Measurements from ENCODE around the gene TTC9B. TPM values are rescaled to one million over a fixed set of nuclear protein-coding genes. Genes with fewer than 3 reads are reported as not detected.
A peak's percentile ranks its signal among the peaks of the same experiment; 100 is the strongest.

Gene TTC9B
- total RNA-seq, 1 donor from 2014 or later, result not detected

DNA sequence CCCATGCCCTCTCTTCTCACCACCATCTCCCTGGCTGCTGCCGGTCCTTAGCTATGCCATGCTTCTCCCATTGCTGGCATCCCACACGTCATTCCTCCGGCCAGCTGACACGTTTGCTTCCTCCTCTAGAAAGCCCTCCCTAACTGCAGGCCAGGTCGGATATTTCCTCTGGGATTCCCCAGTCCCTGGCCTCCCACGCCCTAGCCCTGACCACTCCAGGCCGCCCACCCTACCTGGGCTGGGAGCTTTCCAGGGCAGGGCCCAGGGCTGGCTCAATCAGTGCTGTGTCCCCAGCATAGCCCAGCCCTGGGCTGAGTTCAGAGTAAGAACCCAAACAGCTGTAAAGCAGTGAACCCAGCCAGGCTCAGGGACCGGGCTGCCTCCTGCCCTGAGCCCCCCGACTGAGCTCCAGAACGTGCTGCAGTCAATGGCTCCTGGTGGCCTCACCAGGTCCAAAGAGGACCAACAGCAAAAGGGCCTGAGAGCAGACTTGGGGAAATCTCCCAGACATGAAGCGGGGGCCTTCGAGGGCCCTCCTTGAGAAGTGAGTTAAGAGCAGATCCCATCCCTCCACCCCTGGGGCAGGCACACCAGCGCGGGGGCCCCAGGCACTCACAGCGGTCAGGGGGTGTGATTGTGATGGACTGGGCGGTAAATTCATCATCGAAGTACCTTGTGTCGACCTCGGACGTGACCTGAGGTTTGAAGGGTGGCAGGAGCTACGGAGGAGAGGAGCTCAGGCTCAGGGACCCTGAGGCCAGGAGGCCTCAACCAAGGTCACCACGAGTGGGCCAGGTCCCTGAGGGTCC is 16.4 kb upstream of the TTC9B start:
- Mint-ChIP-seq H3K4me1 (peaks cover 12% of the 10 kb centered on the region), H3K4me3 (no peak overlapping the region), H3K27ac (no peak overlapping the region), H3K27me3 (ENCODE audit: low read depth) (no peaks in the 10 kb centered on the region), H3K9me3 (no peaks in the 10 kb centered on the region), H3K36me3 (peaks cover 12% of the 10 kb centered on the region)
- DNase-seq (ENCODE audit: low spot score in 2 of 2, unreplicated experiment in 2 of 2), result no peak
- TF ChIP-seq, protein P1, sequence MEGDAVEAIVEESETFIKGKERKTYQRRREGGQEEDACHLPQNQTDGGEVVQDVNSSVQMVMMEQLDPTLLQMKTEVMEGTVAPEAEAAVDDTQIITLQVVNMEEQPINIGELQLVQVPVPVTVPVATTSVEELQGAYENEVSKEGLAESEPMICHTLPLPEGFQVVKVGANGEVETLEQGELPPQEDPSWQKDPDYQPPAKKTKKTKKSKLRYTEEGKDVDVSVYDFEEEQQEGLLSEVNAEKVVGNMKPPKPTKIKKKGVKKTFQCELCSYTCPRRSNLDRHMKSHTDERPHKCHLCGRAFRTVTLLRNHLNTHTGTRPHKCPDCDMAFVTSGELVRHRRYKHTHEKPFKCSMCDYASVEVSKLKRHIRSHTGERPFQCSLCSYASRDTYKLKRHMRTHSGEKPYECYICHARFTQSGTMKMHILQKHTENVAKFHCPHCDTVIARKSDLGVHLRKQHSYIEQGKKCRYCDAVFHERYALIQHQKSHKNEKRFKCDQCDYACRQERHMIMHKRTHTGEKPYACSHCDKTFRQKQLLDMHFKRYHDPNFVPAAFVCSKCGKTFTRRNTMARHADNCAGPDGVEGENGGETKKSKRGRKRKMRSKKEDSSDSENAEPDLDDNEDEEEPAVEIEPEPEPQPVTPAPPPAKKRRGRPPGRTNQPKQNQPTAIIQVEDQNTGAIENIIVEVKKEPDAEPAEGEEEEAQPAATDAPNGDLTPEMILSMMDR (IDR thresholded peaks at IDR 0.05; ENCODE audit: unreplicated experiment), result no peak

DNA sequence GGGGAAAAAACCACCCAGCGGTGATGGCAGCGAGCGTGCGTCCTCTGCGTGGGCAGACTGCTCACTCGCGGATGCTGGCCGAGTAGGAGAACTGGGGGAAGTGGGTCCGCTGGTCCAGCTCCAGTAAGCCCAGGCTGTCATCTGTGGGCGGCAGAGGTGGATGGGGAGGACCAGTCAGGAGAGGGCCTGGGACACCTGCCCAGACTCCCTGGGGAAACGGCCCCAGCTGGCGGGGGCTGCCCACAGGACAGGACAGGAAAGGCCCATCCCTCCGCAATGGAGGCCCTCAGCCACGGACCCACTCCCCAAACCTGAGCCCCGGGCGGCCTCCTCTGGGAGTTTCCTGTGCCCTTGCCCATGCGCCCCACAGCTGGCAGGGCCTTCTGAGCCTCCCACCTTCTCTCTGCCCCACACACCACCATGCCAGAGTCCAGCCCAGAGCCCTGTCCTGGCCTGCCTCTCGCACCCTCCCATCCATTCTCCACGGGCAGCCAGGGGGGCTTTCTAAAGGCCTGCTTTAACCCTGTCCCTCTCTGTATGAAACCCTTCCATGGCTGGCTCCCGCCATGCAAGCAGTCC is 15.7 kb upstream of the TTC9B start:
- Mint-ChIP-seq H3K27me3 (ENCODE audit: low read depth) (no peaks in the 10 kb centered on the region), H3K4me1 (peaks cover 12% of the 10 kb centered on the region), H3K36me3 (peaks cover 12% of the 10 kb centered on the region), H3K9me3 (no peaks in the 10 kb centered on the region), H3K27ac (no peak overlapping the region), H3K4me3 (no peak overlapping the region)
- TF ChIP-seq, protein P1 (IDR thresholded peaks at IDR 0.05; ENCODE audit: unreplicated experiment), result no peak
- no peak for DNase-seq (ENCODE audit: low spot score in 2 of 2, unreplicated experiment in 2 of 2)

DNA sequence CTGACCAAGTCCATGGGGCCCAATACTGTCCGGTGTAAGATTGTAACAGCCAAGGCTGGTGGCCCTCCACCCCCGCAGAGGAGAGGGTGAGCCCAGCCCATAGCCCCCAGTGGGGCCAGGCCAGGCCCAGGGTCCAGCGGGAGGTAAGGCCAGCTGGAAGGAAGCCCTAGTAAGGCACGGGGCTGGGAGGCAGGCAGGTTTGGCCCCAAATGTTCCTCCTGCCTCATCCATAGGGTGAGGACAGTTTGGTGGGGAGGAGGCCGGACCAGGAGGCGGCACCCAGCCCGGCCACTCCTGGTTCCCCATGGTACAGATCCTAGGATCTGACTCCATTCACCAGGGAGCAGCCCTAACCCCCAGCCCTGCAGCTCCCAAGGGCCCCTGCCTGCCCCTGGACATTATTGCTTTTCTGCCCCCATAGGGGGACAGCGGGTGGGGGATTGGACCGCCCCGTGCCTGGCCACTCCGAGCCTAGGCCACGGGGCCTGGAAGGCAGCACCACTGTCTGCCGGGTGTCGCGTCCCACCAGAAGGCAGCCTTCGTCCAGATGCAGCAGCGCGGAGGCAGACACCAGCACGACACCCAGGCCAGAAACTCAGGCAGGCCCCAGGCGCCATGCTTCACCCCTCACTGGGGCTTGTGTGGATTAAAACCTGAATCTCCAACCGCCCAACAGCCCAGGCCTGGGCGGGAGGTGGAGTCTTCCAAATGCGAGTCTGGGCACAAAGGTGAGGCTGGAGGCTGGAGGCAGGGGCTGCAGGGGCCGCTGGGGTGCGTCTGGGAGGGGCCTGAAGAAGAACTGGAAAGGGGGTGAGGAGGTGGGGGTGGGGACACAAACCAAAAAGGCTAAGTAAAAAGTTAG is 15.0 kb upstream of the TTC9B start:
- Mint-ChIP-seq H3K4me1 (peaks cover 12% of the 10 kb centered on the region), H3K36me3 (peaks cover 10% of the 10 kb centered on the region), H3K4me3 (no peak overlapping the region), H3K27me3 (ENCODE audit: low read depth) (no peaks in the 10 kb centered on the region), H3K27ac (no peak overlapping the region), H3K9me3 (no peaks in the 10 kb centered on the region)
- DNase-seq (ENCODE audit: low spot score in 2 of 2, unreplicated experiment in 2 of 2), result no peak
- TF ChIP-seq, protein P1 (IDR thresholded peaks at IDR 0.05; ENCODE audit: unreplicated experiment), result no peak

DNA sequence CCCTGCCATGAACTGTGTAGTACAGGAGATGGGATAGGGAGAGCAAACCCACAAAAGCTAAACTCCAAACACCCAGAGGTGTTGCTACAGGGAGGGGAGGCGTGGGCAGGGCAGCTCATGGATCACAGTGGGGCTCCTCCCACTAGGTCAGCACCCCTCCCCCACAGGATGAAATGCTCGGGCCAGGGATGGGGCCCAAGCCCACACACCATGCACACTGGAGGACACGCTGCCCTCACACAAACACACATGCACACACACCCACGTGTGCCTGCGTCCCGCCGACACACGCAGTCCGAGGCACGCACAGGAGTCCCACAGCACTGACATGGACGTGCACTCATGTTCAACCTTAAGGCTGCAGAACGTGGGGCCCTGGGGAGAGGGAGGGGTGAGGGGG is 14.3 kb upstream of the TTC9B start:
- Mint-ChIP-seq H3K4me3 (no peak overlapping the region), H3K27me3 (ENCODE audit: low read depth) (no peaks in the 10 kb centered on the region), H3K27ac (no peak overlapping the region), H3K36me3 (peaks cover 8% of the 10 kb centered on the region), H3K4me1 (peaks cover 12% of the 10 kb centered on the region), H3K9me3 (no peaks in the 10 kb centered on the region)
- no peak for DNase-seq (ENCODE audit: low spot score in 2 of 2, unreplicated experiment in 2 of 2)
- TF ChIP-seq, protein P1 (IDR thresholded peaks at IDR 0.05; ENCODE audit: unreplicated experiment), result no peak

DNA sequence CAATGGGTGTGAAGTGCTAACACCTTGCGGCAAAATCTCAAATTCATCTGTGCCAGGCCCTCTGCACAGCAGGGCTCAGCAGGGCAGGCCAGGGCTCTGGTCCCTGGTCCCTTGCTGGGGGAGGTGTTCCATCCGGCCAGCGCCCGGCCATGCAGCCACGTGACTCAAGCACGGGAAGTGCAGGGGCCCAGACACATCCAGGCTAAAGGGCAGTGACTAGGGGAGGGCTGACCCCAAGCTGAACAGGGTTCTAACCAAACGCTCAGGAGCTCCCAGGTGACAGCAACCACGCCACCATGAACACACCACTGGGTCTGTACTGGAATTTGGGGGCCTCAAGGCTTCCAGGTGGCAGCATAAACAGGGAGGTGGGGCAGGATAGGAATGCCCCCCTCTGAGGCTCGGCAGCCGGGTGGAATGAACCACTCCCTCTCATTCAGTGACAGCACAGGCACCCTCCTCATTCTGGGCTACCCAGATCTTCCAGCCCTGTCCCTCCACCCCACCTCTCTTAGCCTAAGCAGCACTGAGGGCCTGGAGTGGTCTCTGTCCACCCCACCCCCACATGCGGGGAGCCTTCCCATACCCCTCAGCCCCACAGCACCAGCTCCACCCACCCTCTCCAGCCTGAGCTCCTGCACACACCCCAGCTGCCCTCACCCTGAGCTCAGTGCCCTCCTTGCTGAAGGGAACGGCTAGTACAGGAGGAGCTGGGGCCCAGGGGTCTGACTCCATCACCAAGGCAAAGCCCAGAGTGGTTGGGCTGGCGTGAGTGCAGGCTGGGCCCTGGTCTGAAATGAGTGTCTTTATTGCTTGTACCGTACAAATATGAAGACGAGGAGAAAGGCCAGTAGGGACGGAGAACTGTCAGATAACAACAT is 13.6 kb upstream of the TTC9B start:
- H3K27me3 Mint-ChIP-seq (ENCODE audit: low read depth), result peaks cover 3% of the 10 kb centered on the region
- H3K4me1 Mint-ChIP-seq, result peaks cover 12% of the 10 kb centered on the region
- peak overlapping the region; percentile 39 for H3K27ac Mint-ChIP-seq
- no peaks in the 10 kb centered on the region for H3K9me3 Mint-ChIP-seq
- H3K36me3 Mint-ChIP-seq, result peaks cover 4% of the 10 kb centered on the region
- no peak overlapping the region for H3K4me3 Mint-ChIP-seq
- no peak for DNase-seq (ENCODE audit: low spot score in 2 of 2, unreplicated experiment in 2 of 2)
- TF ChIP-seq, protein P1 (IDR thresholded peaks at IDR 0.05; ENCODE audit: unreplicated experiment), result no peak
